Natural killer cell treated with Interleukin-12 subunit alpha and Interleukin-12 subunit beta and Interleukin-15 and Interleukin-18, amount 100 ng/mL, for 72 hours (primary cell): Measurements from ENCODE around the gene HOMER2. TPM values are rescaled to one million over a fixed set of nuclear protein-coding genes. Genes with fewer than 3 reads are reported as not detected.

Experiments
- ATAC-seq, 2 donors: fragments of 150-1000 bp; cut with Tn5 transposase in 1 of 2; sonication (Bioruptor Pico), chemical (Tn5 transposase) in 1 of 2; 2 replicates each; pipeline ENCODE4 v1.10.0; 2021
- DNase-seq: peaks from one replicate; pipeline ENCODE4 v3.0.0; 2022; ENCODE audit warnings: low spot score
- H3K27ac Mint-ChIP-seq, 2 donors: 1 replicate in 1 of 2; 2 replicates in 1 of 2; pipeline ENCODE4 v1.8.0; 2022; ENCODE audit warnings: mixed read lengths in 2 of 2, mild to moderate bottlenecking in 1 of 2, moderate library complexity in 1 of 2
- H3K27me3 Mint-ChIP-seq, 2 donors: 1 replicate in 1 of 2; 2 replicates in 1 of 2; pipeline ENCODE4 v1.8.0; 2022; ENCODE audit warnings: mixed read lengths in 2 of 2
- H3K36me3 Mint-ChIP-seq: one replicate; pipeline ENCODE4 v1.8.0; 2022; ENCODE audit warnings: mixed read lengths
- H3K4me1 Mint-ChIP-seq, 2 donors: 1 replicate in 1 of 2; 2 replicates in 1 of 2; pipeline ENCODE4 v1.8.0; 2022; ENCODE audit warnings: low read depth in 2 of 2, mixed read lengths in 2 of 2, mild to moderate bottlenecking in 1 of 2
- H3K4me3 Mint-ChIP-seq: one replicate; pipeline ENCODE4 v1.8.0; 2022; ENCODE audit warnings: mixed read lengths
- H3K9me3 Mint-ChIP-seq: 2 replicates; pipeline ENCODE4 v1.8.0; 2022; ENCODE audit warnings: mixed read lengths
- total RNA-seq, 2 donors: library from RNA; stranded (reverse); gene quantifications; one replicate each; pipeline ENCODE4 v1.2.3, GENCODE V29; 2022

The HOMER2 gene
- total RNA-seq, 2 donors from 2014 or later = 3.1 to 4.5 TPM

- Mint-ChIP-seq H3K36me3 (no peaks in the 10 kb centered on the region), H3K27me3 (no peaks in the 10 kb centered on the region), H3K27ac (no peak overlapping the region), H3K4me1 (peaks cover 0 to 4% of the 10 kb centered on the region in 2 donors), H3K9me3 (no peaks in the 10 kb centered on the region), H3K4me3 (no peak overlapping the region)
- no peak for DNase-seq
- ATAC-seq = no peak
Observed at GRCh38 chr15:82977076-82977475, 24.6 kb upstream of the HOMER2 start.

GRCh38 chr15:82972990-82973389 lies 20.5 kb upstream of the HOMER2 start:
- Mint-ChIP-seq H3K27ac (no peak overlapping the region), H3K36me3 (no peaks in the 10 kb centered on the region), H3K4me1 (peaks cover 0 to 16% of the 10 kb centered on the region in 2 donors), H3K4me3 (no peak overlapping the region), H3K9me3 (no peaks in the 10 kb centered on the region), H3K27me3 (no peaks in the 10 kb centered on the region)
- DNase-seq (no peak), ATAC-seq (no peak)

GRCh38 chr15:82971218-82971984 lies 18.9 kb upstream of the HOMER2 start:
- Mint-ChIP-seq H3K36me3 (no peaks in the 10 kb centered on the region), H3K4me3 (no peak overlapping the region), H3K27me3 (no peaks in the 10 kb centered on the region), H3K4me1 (peaks cover 9 to 27% of the 10 kb centered on the region in 2 donors), H3K27ac (no peak overlapping the region), H3K9me3 (no peaks in the 10 kb centered on the region)
- no peak for DNase-seq
- ATAC-seq = no peak

GRCh38 chr15:82970696-82971095 lies 18.2 kb upstream of the HOMER2 start:
- no peak overlapping the region for H3K27ac Mint-ChIP-seq
- no peak for ATAC-seq
- no peaks in the 10 kb centered on the region for H3K27me3 Mint-ChIP-seq
- no peak for DNase-seq
- no peak overlapping the region for H3K4me3 Mint-ChIP-seq
- H3K36me3 Mint-ChIP-seq = no peaks in the 10 kb centered on the region
- no peaks in the 10 kb centered on the region for H3K9me3 Mint-ChIP-seq
- peaks cover 15 to 34% of the 10 kb centered on the region in 2 donors for H3K4me1 Mint-ChIP-seq

GRCh38 chr15:82970078-82970686 lies 17.7 kb upstream of the HOMER2 start:
- ATAC-seq (no peak), DNase-seq (no peak)
- H3K4me3 Mint-ChIP-seq = no peak overlapping the region
- H3K9me3 Mint-ChIP-seq = no peaks in the 10 kb centered on the region
- H3K27me3 Mint-ChIP-seq = no peaks in the 10 kb centered on the region
- H3K4me1 Mint-ChIP-seq = peaks cover 15 to 37% of the 10 kb centered on the region in 2 donors
- H3K36me3 Mint-ChIP-seq = no peaks in the 10 kb centered on the region
- H3K27ac Mint-ChIP-seq = no peak overlapping the region

- H3K27me3 Mint-ChIP-seq = no peaks in the 10 kb centered on the region
- no peak overlapping the region for H3K4me3 Mint-ChIP-seq
- H3K36me3 Mint-ChIP-seq = no peaks in the 10 kb centered on the region
- peaks cover 15 to 37% of the 10 kb centered on the region in 2 donors for H3K4me1 Mint-ChIP-seq
- ATAC-seq (no peak), DNase-seq (no peak)
- H3K27ac Mint-ChIP-seq = no peak overlapping the region
- H3K9me3 Mint-ChIP-seq = no peaks in the 10 kb centered on the region
Observed at GRCh38 chr15:82969353-82969752, 16.8 kb upstream of the HOMER2 start.

- H3K4me1 Mint-ChIP-seq = peaks cover 15 to 37% of the 10 kb centered on the region in 2 donors
- no peaks in the 10 kb centered on the region for H3K36me3 Mint-ChIP-seq
- no peaks in the 10 kb centered on the region for H3K27me3 Mint-ChIP-seq
- DNase-seq (no peak), ATAC-seq (no peak)
- H3K4me3 Mint-ChIP-seq = no peak overlapping the region
- H3K9me3 Mint-ChIP-seq = no peaks in the 10 kb centered on the region
- H3K27ac Mint-ChIP-seq = no peak overlapping the region
Observed at GRCh38 chr15:82968066-82968465, 15.5 kb upstream of the HOMER2 start.

- H3K36me3 Mint-ChIP-seq = no peaks in the 10 kb centered on the region
- peak overlapping the region in 1 of 2 donors; percentile 38 for H3K27ac Mint-ChIP-seq
- peak overlapping the region; percentile 54 for H3K4me3 Mint-ChIP-seq
- ATAC-seq (peak; percentile 82 to 94), DNase-seq (no peak)
- no peaks in the 10 kb centered on the region for H3K27me3 Mint-ChIP-seq
- no peaks in the 10 kb centered on the region for H3K9me3 Mint-ChIP-seq
- H3K4me1 Mint-ChIP-seq = peaks cover 15 to 37% of the 10 kb centered on the region in 2 donors
Observed at GRCh38 chr15:82966671-82967071, 14.2 kb upstream of the HOMER2 start.

GRCh38 chr15:82964890-82965289 lies 12.4 kb upstream of the HOMER2 start:
- Mint-ChIP-seq H3K36me3 (no peaks in the 10 kb centered on the region), H3K27ac (no peak overlapping the region), H3K4me3 (no peak overlapping the region), H3K27me3 (no peaks in the 10 kb centered on the region), H3K9me3 (no peaks in the 10 kb centered on the region), H3K4me1 (peaks cover 15 to 34% of the 10 kb centered on the region in 2 donors)
- DNase-seq (no peak), ATAC-seq (no peak)

GRCh38 chr15:82963471-82964341 lies 11.2 kb upstream of the HOMER2 start:
- peaks cover 15 to 26% of the 10 kb centered on the region in 2 donors for H3K4me1 Mint-ChIP-seq
- H3K36me3 Mint-ChIP-seq = no peaks in the 10 kb centered on the region
- H3K27ac Mint-ChIP-seq = no peak overlapping the region
- H3K27me3 Mint-ChIP-seq = no peaks in the 10 kb centered on the region
- no peak overlapping the region for H3K4me3 Mint-ChIP-seq
- H3K9me3 Mint-ChIP-seq = no peaks in the 10 kb centered on the region
- ATAC-seq (no peak), DNase-seq (no peak)

GRCh38 chr15:82960766-82961165 lies 8.2 kb upstream of the HOMER2 start:
- no peak for ATAC-seq
- Mint-ChIP-seq H3K9me3 (no peaks in the 10 kb centered on the region), H3K4me1 (peaks cover 0 to 4% of the 10 kb centered on the region in 2 donors), H3K27me3 (no peaks in the 10 kb centered on the region), H3K27ac (no peak overlapping the region), H3K36me3 (no peaks in the 10 kb centered on the region), H3K4me3 (no peak overlapping the region)
- no peak for DNase-seq

GRCh38 chr15:82959423-82959822 lies 6.9 kb upstream of the HOMER2 start:
- no peaks in the 10 kb centered on the region for H3K9me3 Mint-ChIP-seq
- no peaks in the 10 kb centered on the region for H3K36me3 Mint-ChIP-seq
- no peak overlapping the region for H3K4me3 Mint-ChIP-seq
- H3K4me1 Mint-ChIP-seq = no peaks in the 10 kb centered on the region
- H3K27ac Mint-ChIP-seq = no peak overlapping the region
- DNase-seq = no peak
- no peaks in the 10 kb centered on the region for H3K27me3 Mint-ChIP-seq
- ATAC-seq = no peak

- H3K27ac Mint-ChIP-seq = no peak overlapping the region
- no peaks in the 10 kb centered on the region for H3K27me3 Mint-ChIP-seq
- no peaks in the 10 kb centered on the region for H3K9me3 Mint-ChIP-seq
- H3K4me1 Mint-ChIP-seq = no peaks in the 10 kb centered on the region
- H3K4me3 Mint-ChIP-seq = no peak overlapping the region
- no peaks in the 10 kb centered on the region for H3K36me3 Mint-ChIP-seq
- ATAC-seq (no peak), DNase-seq (no peak)
Observed at GRCh38 chr15:82958638-82959037, 6.1 kb upstream of the HOMER2 start.
